IMR-90 (cell line): ENCODE data around the gene RELL1. TPM values are rescaled to one million over a fixed set of nuclear protein-coding genes. Genes with fewer than 3 reads are reported as not detected.

ENCODE experiments used
- ATAC-seq: fragments of 200-7000 bp; cut with Tn5 transposase; 2 replicates; pipeline ENCODE4 v1.9.1; 2020; ENCODE audit warnings: low read depth, mild to moderate bottlenecking, moderate library complexity
- BruUV-seq: library from RNA; stranded (reverse); fragments of 400-500 nt; replicated peaks from 2 replicates; lab custom pipeline; 2021; lab: Mats Ljungman, UMichigan
- CTCF ChIA-PET: fragments of 300-600 bp; formaldehyde crosslinking; extraction: SDS; loops from one replicate; lab custom pipeline; 2021; ENCODE audit warnings: antibody characterized with exemption; lab: Yijun Ruan, JAX
- POLR2A ChIA-PET: fragments of 300-600 bp; sonication (Branson Sonifier 250); formaldehyde crosslinking; loops from one replicate; lab custom pipeline; 2022; ENCODE audit warnings: antibody characterized with exemption; ENCODE audit not compliant: unreplicated experiment; lab: Charles Lee
- DNase-seq: peaks from one replicate; pipeline ENCODE4 v3.0.0; 2013
- H2AFZ ChIP-seq: replicated peaks from 2 replicates; pipeline ENCODE3; 2013; ENCODE audit warnings: low read length, mild to moderate bottlenecking; ENCODE audit not compliant: poor library complexity
- H2AK5ac ChIP-seq: 2 replicates; pipeline ENCODE4 v1.6.1; 2013; ENCODE audit warnings: low read depth, low read length, inconsistent platforms
- H2AK9ac ChIP-seq: replicated peaks from 2 replicates; pipeline ENCODE3; 2013; ENCODE audit warnings: mild to moderate bottlenecking, low read depth, low read length, moderate library complexity; ENCODE audit not compliant: poor library complexity
- H2BK120ac ChIP-seq: 2 replicates; pipeline ENCODE4 v1.6.1; 2013; ENCODE audit warnings: low read depth, low read length, inconsistent platforms
- H2BK15ac ChIP-seq: 3 replicates; pipeline ENCODE4 v1.6.1; 2013; ENCODE audit warnings: low read depth, low read length, inconsistent platforms
- H2BK20ac ChIP-seq: 2 replicates; pipeline ENCODE4 v1.6.1; 2013; ENCODE audit warnings: low read depth, mild to moderate bottlenecking, inconsistent platforms, low read length, moderate library complexity
- H2BK5ac ChIP-seq: 2 replicates; pipeline ENCODE4 v1.6.1; 2013; ENCODE audit warnings: mild to moderate bottlenecking, low read depth, low read length, inconsistent platforms; ENCODE audit not compliant: poor library complexity, severe bottlenecking
- H3K14ac ChIP-seq: replicated peaks from 2 replicates; pipeline ENCODE4 v1.6.1; 2013; ENCODE audit warnings: low read depth, low read length, inconsistent platforms
- H3K18ac ChIP-seq: 2 replicates; pipeline ENCODE4 v1.6.1; 2013; ENCODE audit warnings: low read depth, low read length, control low read depth
- H3K23ac ChIP-seq: 2 replicates; pipeline ENCODE4 v1.6.1; 2013; ENCODE audit warnings: low read depth, low read length, inconsistent platforms
- H3K27ac ChIP-seq: 2 replicates; pipeline ENCODE4 v1.5.1; 2013; ENCODE audit warnings: mild to moderate bottlenecking, control low read depth, low read length; ENCODE audit not compliant: insufficient read depth
- H3K27me3 ChIP-seq: 2 replicates; pipeline ENCODE4 v1.6.1; 2013; ENCODE audit warnings: low read length; ENCODE audit not compliant: control insufficient read depth, insufficient read depth
- H3K36me3 ChIP-seq: 2 replicates; pipeline ENCODE4 v1.6.1; 2013; ENCODE audit warnings: low read length, mixed read lengths; ENCODE audit not compliant: control insufficient read depth, insufficient read depth
- H3K4ac ChIP-seq: 2 replicates; pipeline ENCODE4 v1.6.1; 2013; ENCODE audit warnings: low read depth, low read length, inconsistent platforms
- H3K4me1 ChIP-seq: 2 replicates; pipeline ENCODE4 v1.6.1; 2013; ENCODE audit warnings: low read length, mixed read lengths; ENCODE audit not compliant: control insufficient read depth, insufficient read depth
- H3K4me2 ChIP-seq: 2 replicates; pipeline ENCODE4 v1.6.1; 2013; ENCODE audit warnings: low read depth, mild to moderate bottlenecking, control low read depth, low read length, moderate library complexity
- H3K4me3 ChIP-seq: 2 replicates; pipeline ENCODE4 v1.5.1; 2013; ENCODE audit warnings: low read depth, mild to moderate bottlenecking, control low read depth, low read length, moderate library complexity; ENCODE audit not compliant: insufficient read depth
- H3K56ac ChIP-seq: 2 replicates; pipeline ENCODE4 v1.6.1; 2013; ENCODE audit warnings: low read length, inconsistent platforms; ENCODE audit not compliant: insufficient read depth; ENCODE audit errors: extremely low read depth
- H3K79me1 ChIP-seq, 2 experiments: 2 replicates each; pipeline ENCODE4 v1.6.1; 2013; ENCODE audit warnings: low read length in 2 of 2, inconsistent platforms in 1 of 2, low read depth in 1 of 2
- H3K9ac ChIP-seq: 2 replicates; pipeline ENCODE4 v1.6.1; 2013; ENCODE audit warnings: low read depth, low read length, control low read depth
- H3K9me1 ChIP-seq: 2 replicates; pipeline ENCODE4 v1.6.1; 2013; ENCODE audit warnings: low read length, inconsistent platforms; ENCODE audit not compliant: insufficient read depth
- H3K9me3 ChIP-seq: 2 replicates; pipeline ENCODE4 v1.6.1; 2013; ENCODE audit warnings: low read length; ENCODE audit not compliant: control insufficient read depth, insufficient read depth
- H4K20me1 ChIP-seq: 2 replicates; pipeline ENCODE4 v1.6.1; 2013; ENCODE audit warnings: low read length, inconsistent platforms; ENCODE audit not compliant: insufficient read depth
- H4K5ac ChIP-seq: 2 replicates; pipeline ENCODE4 v1.6.1; 2013; ENCODE audit warnings: mild to moderate bottlenecking, low read depth, low read length, control low read depth
- H4K8ac ChIP-seq, 2 experiments: 2 replicates each; pipeline ENCODE4 v1.6.1; 2013; ENCODE audit warnings: low read depth in 2 of 2, low read length in 2 of 2, control low read depth in 1 of 2, inconsistent platforms in 1 of 2
- H4K91ac ChIP-seq: 2 replicates; pipeline ENCODE4 v1.6.1; 2013; ENCODE audit warnings: low read depth, low read length, inconsistent platforms; ENCODE audit not compliant: insufficient read depth
- BHLHE40 ChIP-seq: fragments of 150-350 bp; IDR thresholded peaks from 2 replicates; pipeline ENCODE4 v1.6.1; 2016; ENCODE audit warnings: mild to moderate bottlenecking, low read depth, low read length
- MAFK ChIP-seq: IDR thresholded peaks from 2 replicates; pipeline ENCODE4 v1.6.1; 2012; ENCODE audit warnings: low read depth, low read length, improper control_type of control experiment
- POLR2A ChIP-seq: IDR thresholded peaks from 2 replicates; pipeline ENCODE4 v1.6.1; 2012; ENCODE audit warnings: mild to moderate bottlenecking, low read depth, low read length
- WGBS, 2 experiments: methylation state at CpG; one replicate each; pipeline versions ENCODE4 v1.1.5 to v1.1.7; 2013; ENCODE audit warnings: missing lambda C conversion rate in 2 of 2; ENCODE audit not compliant: insufficient read length in 1 of 2; ENCODE audit errors: extremely low coverage in 2 of 2; 5-methylcytosine and 5-hydroxymethylcytosine counted together
- dilution Hi-C: fragments of 300-500 bp; cut with HindIII; formaldehyde crosslinking; loops from one replicate; pipeline ENCODE4 v1.14.3; 2018; ENCODE audit warnings: low sequenced_read_pairs; ENCODE audit not compliant: unreplicated experiment
- in situ Hi-C: fragments of 300-500 bp; cut with MboI; formaldehyde crosslinking; loops from 3 replicates; pipeline ENCODE4 v1.14.3; 2019; ENCODE audit warnings: low sequenced_read_pairs, inconsistent platforms, mixed read lengths
- intact Hi-C: fragments of 100-400 bp; cut with micrococcal nuclease; formaldehyde crosslinking; loops from 2 replicates; pipeline ENCODE4 v1.10.0; 2022
- polyA plus RNA-seq, 3 experiments: library from polyadenylated mRNA; depleted of rRNA; stranded (reverse); fragments of >200 nt; gene quantifications; 2 replicates each; pipeline ENCODE4 v1.2.3, GENCODE V29; 2012; ENCODE audit warnings: low replicate concordance in 1 of 3
- total RNA-seq: library from RNA; depleted of rRNA; stranded (reverse); fragments of >200 nt; gene quantifications from 2 replicates; pipeline ENCODE4 v1.2.3, GENCODE V29; 2012

RELL1 gene
- total and polyA plus RNA-seq, 2 of the 4 experiments (the other 2 are of a cell fraction) = 6.8 to 39.6 TPM

DNA sequence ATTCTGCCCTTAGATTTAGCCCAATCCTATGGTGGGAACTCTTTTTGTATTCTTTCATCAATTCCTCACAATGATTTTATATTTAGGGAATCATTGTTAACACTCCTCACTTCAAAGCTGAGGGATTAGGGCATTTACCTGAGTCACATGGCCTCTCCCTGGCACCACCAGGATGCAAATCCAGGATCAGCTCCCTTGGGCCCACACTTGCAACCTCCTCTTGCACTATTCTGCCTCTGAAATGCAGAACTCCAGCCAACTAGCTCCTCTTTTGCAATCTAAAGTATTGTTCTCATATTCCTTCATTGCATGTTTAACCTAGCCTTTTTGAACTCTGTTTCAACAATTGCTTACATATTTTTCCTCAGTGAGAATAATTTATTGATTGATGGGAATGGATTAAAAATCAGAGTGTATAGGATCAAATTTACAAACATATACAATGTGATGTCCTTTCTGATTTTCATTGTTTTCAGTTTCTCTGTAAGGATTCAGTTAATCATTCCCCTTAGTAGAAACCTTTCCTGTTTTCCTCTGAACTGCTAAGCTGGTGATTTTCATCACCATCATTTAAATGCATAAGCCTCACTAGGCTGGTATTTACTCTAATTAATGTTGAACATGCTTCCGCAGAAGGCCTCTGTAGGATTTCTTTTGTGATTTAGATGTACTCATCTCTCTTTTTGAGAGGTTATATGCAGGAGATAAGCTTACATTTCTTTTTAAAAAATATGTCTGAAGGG, 3.3 kb upstream of the RELL1 start:
- no CpG with 5 or more reads among the region's 1 CpG for WGBS, 2 experiments
- H2AFZ ChIP-seq = no peak overlapping the region
- H3K9me1 ChIP-seq = peaks cover under 1% of the 10 kb centered on the region; the same call in 1 of the 2 replicates
- peaks cover under 1 to 9% of the 10 kb centered on the region in 2 experiments; a peak in 1 of 4 replicates for H3K79me1 ChIP-seq
- no peak overlapping the region for H4K91ac ChIP-seq
- no peak overlapping the region for H3K14ac ChIP-seq
- no peak overlapping the region for H3K56ac ChIP-seq
- TF ChIP-seq POLR2A (no peak), BHLHE40 (no peak), MAFK (no peak)
- no peak overlapping the region for H4K5ac ChIP-seq
- no peak for ATAC-seq
- no peak overlapping the region for H3K4me2 ChIP-seq
- CTCF ChIA-PET = no interaction called here
- no peak overlapping the region for H3K23ac ChIP-seq
- H2AK9ac ChIP-seq = no peak overlapping the region
- no peak overlapping the region for H2BK15ac ChIP-seq
- dilution Hi-C loops (no loop called here), intact Hi-C loops (loop anchor here (5.0 kb wide), 1 partner anchor 113 kb away; no protein-coding TSS in a partner anchor), in situ Hi-C loops (no loop called here)
- H3K18ac ChIP-seq = no peak overlapping the region
- H3K4ac ChIP-seq = no peak overlapping the region
- no peak overlapping the region for H2AK5ac ChIP-seq
- no peak overlapping the region for H3K27ac ChIP-seq
- H3K4me3 ChIP-seq = no peak overlapping the region
- no peaks in the 10 kb centered on the region for H3K27me3 ChIP-seq
- H3K36me3 ChIP-seq = no peaks in the 10 kb centered on the region
- BruUV-seq = no TSS peak
- peaks cover 15% of the 10 kb centered on the region for H3K4me1 ChIP-seq
- POLR2A ChIA-PET = no interaction called here
- no peak overlapping the region for H2BK20ac ChIP-seq
- no peak for DNase-seq
- no peak overlapping the region for H4K8ac ChIP-seq
- no peaks in the 10 kb centered on the region for H3K9me3 ChIP-seq
- no peak overlapping the region for H2BK5ac ChIP-seq
- no peaks in the 10 kb centered on the region for H4K20me1 ChIP-seq
- H2BK120ac ChIP-seq = no peak overlapping the region
- no peak overlapping the region for H3K9ac ChIP-seq
